Astrocyte (in vitro differentiated cells and primary cell): ENCODE results near the gene LTB4R. TPM values are rescaled to one million over a fixed set of nuclear protein-coding genes. Genes with fewer than 3 reads are reported as not detected.

ENCODE experiments used
- DNase-seq: peaks from one replicate; pipeline ENCODE4 v3.0.0-alpha.2; 2010; ENCODE audit warnings: low read depth
- FAIRE-seq: peaks from 2 replicates; lab custom pipeline; 2011; peaks lifted over from hg19 to GRCh38; lab: Jason Lieb, UNC
- H2AFZ ChIP-seq: 2 replicates; pipeline ENCODE4 v1.6.0; 2012; ENCODE audit warnings: low read depth, low read length, inconsistent platforms
- H3K27ac ChIP-seq: 2 replicates; pipeline ENCODE4 v1.5.1; 2011; ENCODE audit warnings: low read depth, low read length, inconsistent platforms
- H3K27me3 ChIP-seq: 2 replicates; pipeline ENCODE4 v1.6.0; 2011; ENCODE audit warnings: low read length, inconsistent platforms; ENCODE audit not compliant: insufficient read depth
- H3K36me3 ChIP-seq: 2 replicates; pipeline ENCODE4 v1.5.1; 2011; ENCODE audit warnings: low read length, inconsistent platforms; ENCODE audit not compliant: insufficient read depth
- H3K4me1 ChIP-seq: 2 replicates; pipeline ENCODE4 v1.5.1; 2011; ENCODE audit warnings: low read length, inconsistent platforms; ENCODE audit not compliant: insufficient read depth
- H3K4me2 ChIP-seq: 2 replicates; pipeline ENCODE4 v1.6.0; 2012; ENCODE audit warnings: low read length, inconsistent platforms
- H3K4me3 ChIP-seq: 2 replicates; pipeline ENCODE4 v1.5.1; 2011; ENCODE audit warnings: low read depth, mild to moderate bottlenecking, low read length, inconsistent platforms; ENCODE audit not compliant: insufficient read depth
- H3K79me2 ChIP-seq: 2 replicates; pipeline ENCODE4 v1.6.0; 2012; ENCODE audit warnings: mild to moderate bottlenecking, low read length, inconsistent platforms; ENCODE audit not compliant: insufficient read depth
- H3K9ac ChIP-seq: 2 replicates; pipeline ENCODE4 v1.6.0; 2012; ENCODE audit warnings: mild to moderate bottlenecking, low read length, inconsistent platforms
- H3K9me3 ChIP-seq: 2 replicates; pipeline ENCODE4 v1.5.1; 2012; ENCODE audit warnings: low read depth, mild to moderate bottlenecking, low read length, inconsistent platforms; ENCODE audit not compliant: insufficient read depth
- H4K20me1 ChIP-seq: 2 replicates; pipeline ENCODE4 v1.6.0; 2012; ENCODE audit warnings: low read length, inconsistent platforms; ENCODE audit not compliant: insufficient read depth
- H3K27ac Mint-ChIP-seq: one replicate; pipeline ENCODE4 v1.8.0; 2021; ENCODE audit warnings: mild to moderate bottlenecking, mixed read lengths; ENCODE audit not compliant: unreplicated experiment
- H3K27me3 Mint-ChIP-seq: one replicate; pipeline ENCODE4 v1.8.0; 2021; ENCODE audit warnings: low read depth, mixed read lengths; ENCODE audit not compliant: unreplicated experiment
- H3K36me3 Mint-ChIP-seq: one replicate; pipeline ENCODE4 v1.8.0; 2021; ENCODE audit warnings: low read depth, mixed read lengths; ENCODE audit not compliant: unreplicated experiment
- H3K4me1 Mint-ChIP-seq: one replicate; pipeline ENCODE4 v1.8.0; 2021; ENCODE audit warnings: low read depth, mixed read lengths; ENCODE audit not compliant: unreplicated experiment
- H3K4me3 Mint-ChIP-seq: one replicate; pipeline ENCODE4 v1.8.0; 2021; ENCODE audit warnings: mild to moderate bottlenecking, moderate library complexity, mixed read lengths; ENCODE audit not compliant: unreplicated experiment
- H3K9me3 Mint-ChIP-seq: one replicate; pipeline ENCODE4 v1.8.0; 2021; ENCODE audit warnings: mild to moderate bottlenecking, mixed read lengths; ENCODE audit not compliant: unreplicated experiment
- CTCF ChIP-seq: IDR thresholded peaks from 2 replicates; pipeline ENCODE4 v1.5.1; 2011; ENCODE audit warnings: low read depth, mild to moderate bottlenecking, inconsistent platforms, low read length, moderate library complexity; ENCODE audit not compliant: insufficient read depth
- EZH2 ChIP-seq: IDR thresholded peaks from 2 replicates; pipeline ENCODE4 v1.6.1; 2012; ENCODE audit warnings: mild to moderate bottlenecking, low read length, inconsistent platforms; ENCODE audit not compliant: insufficient read depth
- total RNA-seq: library from RNA; stranded (reverse); gene quantifications from 2 replicates; pipeline ENCODE4 v1.2.1, GENCODE V29; 2021

Gene LTB4R
- total RNA-seq, 1 donor from 2014 or later, result 5.5 TPM

GRCh38 chr14:24332268-24332993 is 21.1 kb downstream of the LTB4R start:
- no peak for TF ChIP-seq EZH2
- peak; percentile 75 for TF ChIP-seq CTCF
- peak overlapping the region; percentile 8 for H3K4me3 ChIP-seq
- H3K9ac ChIP-seq, result no peak overlapping the region
- H3K27ac Mint-ChIP-seq, result peak overlapping the region; percentile 9
- no peaks in the 10 kb centered on the region for H3K4me1 Mint-ChIP-seq
- no peak overlapping the region for H3K27ac ChIP-seq
- peaks cover 43% of the 10 kb centered on the region for H3K27me3 ChIP-seq
- H3K4me3 Mint-ChIP-seq, result peak overlapping the region; percentile 74
- no peaks in the 10 kb centered on the region for H3K79me2 ChIP-seq
- H3K27me3 Mint-ChIP-seq, result peaks cover 71% of the 10 kb centered on the region
- peak overlapping the region; percentile 61 for H2AFZ ChIP-seq
- no peaks in the 10 kb centered on the region for H3K36me3 Mint-ChIP-seq
- no peaks in the 10 kb centered on the region for H3K9me3 ChIP-seq
- H3K4me1 ChIP-seq, result peaks cover 16% of the 10 kb centered on the region
- no peaks in the 10 kb centered on the region for H4K20me1 ChIP-seq
- peak; percentile 25 for DNase-seq
- H3K36me3 ChIP-seq, result no peaks in the 10 kb centered on the region
- H3K4me2 ChIP-seq, result peak overlapping the region; percentile 77
- H3K9me3 Mint-ChIP-seq, result peaks cover 7% of the 10 kb centered on the region
- FAIRE-seq, result no peak

GRCh38 chr14:24334431-24335291 is 23.4 kb downstream of the LTB4R start, which contains the start of gene ADCY4:
TSS of gene ADCY4 (minus strand) at chr14:24335071. CDS start at chr14:24334652, 419 bp downstream.
- Mint-ChIP-seq H3K27ac (no peak within 1 kb of the TSS), H3K27me3 (peaks cover 77% of the 10 kb centered on the region), H3K4me3 (peak within 1 kb of the TSS; percentile 34), H3K4me1 (no peaks in the 10 kb centered on the region), H3K36me3 (peaks cover 2% of the 10 kb centered on the region), H3K9me3 (peaks cover 7% of the 10 kb centered on the region)
- H3K4me1 ChIP-seq, result peaks cover 16% of the 10 kb centered on the region
- H3K9ac ChIP-seq, result no peak within 1 kb of the TSS
- no peaks in the 10 kb centered on the region for H3K9me3 ChIP-seq
- DNase-seq (no peak), FAIRE-seq (no peak)
- TF ChIP-seq CTCF (no peak), EZH2 (peak; percentile 70)
- H3K27me3 ChIP-seq, result peaks cover 56% of the 10 kb centered on the region
- H3K79me2 ChIP-seq, result no peaks in the 10 kb centered on the region
- H3K27ac ChIP-seq, result no peak within 1 kb of the TSS
- peak within 1 kb of the TSS; percentile 72 for H3K4me2 ChIP-seq
- peak within 1 kb of the TSS; percentile 49 for H2AFZ ChIP-seq
- H3K36me3 ChIP-seq, result no peaks in the 10 kb centered on the region
- peak within 1 kb of the TSS; percentile 20 for H3K4me3 ChIP-seq
- no peaks in the 10 kb centered on the region for H4K20me1 ChIP-seq
